Breast epithelium (tissue), 3 donors: ENCODE results near the gene VAC14.

Experiments used
- POLR2A ChIP-seq: fragments of 450-650 bp; IDR thresholded peaks from one replicate; pipeline ENCODE4 v1.6.1; 2016; ENCODE audit warnings: antibody characterized with exemption, mild to moderate bottlenecking, moderate library complexity
- TF ChIP-seq, protein P1 (sequence below), 3 donors: fragments of 450-650 bp; IDR thresholded peaks; one replicate each; pipeline ENCODE4 v1.5.1; 2016 to 2017; ENCODE audit warnings: antibody characterized with exemption in 3 of 3, mild to moderate bottlenecking in 3 of 3, moderate library complexity in 3 of 3

DNA sequence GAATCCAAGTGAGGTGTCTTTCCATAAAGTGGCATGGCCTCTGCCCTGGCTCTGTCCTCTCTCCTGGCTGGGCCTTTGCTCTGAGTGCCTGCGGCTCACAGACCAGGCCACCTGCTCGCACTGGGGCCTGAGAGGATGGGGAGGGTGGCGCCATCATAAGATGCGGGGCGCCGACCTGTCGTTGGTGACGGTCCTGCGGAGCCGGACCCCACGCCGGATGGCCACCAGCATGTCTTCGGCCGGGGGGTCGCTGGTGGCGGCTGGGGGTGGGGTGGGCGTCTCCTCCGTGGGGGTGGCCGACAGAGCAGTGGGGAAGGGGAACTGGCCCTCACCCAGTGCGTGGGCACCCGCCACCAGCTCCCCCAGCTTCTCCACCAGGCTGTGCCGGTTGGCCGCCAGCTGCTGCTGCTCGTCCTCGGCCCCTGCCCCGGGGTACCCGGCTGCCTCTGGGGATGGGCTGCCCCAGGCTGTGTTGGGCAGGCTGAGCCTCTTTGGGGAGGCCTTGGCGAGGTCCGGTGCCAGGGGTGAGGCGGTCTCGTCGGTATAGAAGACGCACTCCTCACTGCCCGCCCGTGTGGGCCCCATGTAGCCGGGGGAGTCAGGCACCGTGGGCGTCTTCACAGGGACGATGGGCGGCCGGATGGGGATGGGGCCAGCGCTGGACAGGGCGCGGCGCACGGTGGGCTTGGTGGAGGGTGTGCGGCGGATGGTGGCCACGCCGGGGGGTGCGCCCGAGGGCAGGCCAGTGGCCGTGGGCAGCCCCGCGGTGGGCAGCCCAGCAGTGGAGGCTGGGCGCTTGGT is 137.2 kb downstream of the VAC14 start:
- TF ChIP-seq POLR2A, result no peak
- TF ChIP-seq, protein P1, sequence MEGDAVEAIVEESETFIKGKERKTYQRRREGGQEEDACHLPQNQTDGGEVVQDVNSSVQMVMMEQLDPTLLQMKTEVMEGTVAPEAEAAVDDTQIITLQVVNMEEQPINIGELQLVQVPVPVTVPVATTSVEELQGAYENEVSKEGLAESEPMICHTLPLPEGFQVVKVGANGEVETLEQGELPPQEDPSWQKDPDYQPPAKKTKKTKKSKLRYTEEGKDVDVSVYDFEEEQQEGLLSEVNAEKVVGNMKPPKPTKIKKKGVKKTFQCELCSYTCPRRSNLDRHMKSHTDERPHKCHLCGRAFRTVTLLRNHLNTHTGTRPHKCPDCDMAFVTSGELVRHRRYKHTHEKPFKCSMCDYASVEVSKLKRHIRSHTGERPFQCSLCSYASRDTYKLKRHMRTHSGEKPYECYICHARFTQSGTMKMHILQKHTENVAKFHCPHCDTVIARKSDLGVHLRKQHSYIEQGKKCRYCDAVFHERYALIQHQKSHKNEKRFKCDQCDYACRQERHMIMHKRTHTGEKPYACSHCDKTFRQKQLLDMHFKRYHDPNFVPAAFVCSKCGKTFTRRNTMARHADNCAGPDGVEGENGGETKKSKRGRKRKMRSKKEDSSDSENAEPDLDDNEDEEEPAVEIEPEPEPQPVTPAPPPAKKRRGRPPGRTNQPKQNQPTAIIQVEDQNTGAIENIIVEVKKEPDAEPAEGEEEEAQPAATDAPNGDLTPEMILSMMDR (IDR thresholded peaks at IDR 0.05), result no peak
